ENCODE measurements around the gene OPTC. TPM values are rescaled to one million over a fixed set of nuclear protein-coding genes. Genes with fewer than 3 reads are reported as not detected.
A peak's percentile ranks its signal among the peaks of the same experiment; 100 is the strongest.

The OPTC gene
- total and polyA plus RNA-seq, 2 donors (not counting 1 experiment from before 2014, with no cell fraction given), result not detected

- H3K4me2 ChIP-seq (replicated peaks; ENCODE audit: low read depth, low read length, poor library complexity, severe bottlenecking), result peak overlapping the region; percentile 93
- ATAC-seq (ENCODE audit: low read depth) (no peak), DNase-seq (no peak)
- no peaks in the 10 kb centered on the region for H3K36me3 ChIP-seq (replicated peaks in 1 of 2; ENCODE audit: control extremely low read depth in 1 of 2, control insufficient read depth in 1 of 2, extremely low read depth in 1 of 2, insufficient read depth in 2 of 2, low read length in 1 of 2)
- no peaks in the 10 kb centered on the region for H4K20me1 ChIP-seq (ENCODE audit: control insufficient read depth, insufficient read depth, low read length, poor library complexity, severe bottlenecking)
- H3K9ac ChIP-seq (ENCODE audit: low read length), result no peak overlapping the region
- H3K4me3 ChIP-seq (ENCODE audit: control extremely low read depth in 1 of 5, extremely low read depth in 1 of 5, insufficient read depth in 1 of 5, low read depth in 2 of 5, low read length in 4 of 5), result no peak overlapping the region
- no peaks in the 10 kb centered on the region for H3K79me2 ChIP-seq (ENCODE audit: control insufficient read depth, insufficient read depth, low read length)
- CTCF ChIA-PET, result interaction anchor here (0.7 to 18.7 kb wide), 20 partner anchors 10 to 447 kb away, joined by 3 to 511 read pairs (median 5); partner anchors contain the start of gene PRELP
- intact Hi-C loops (cut with micrococcal nuclease), result loop anchor here (1.0 kb wide), 2 partner anchors 146 to 219 kb away; no protein-coding TSS in a partner anchor
- POLR2A ChIA-PET, result no interaction called here
- peaks cover 9% of the 10 kb centered on the region for H3K4me1 Mint-ChIP-seq
- peaks cover 0 to 10% of the 10 kb centered on the region in 2 donors for H3K4me1 ChIP-seq (ENCODE audit: control insufficient read depth in 2 of 2, insufficient read depth in 2 of 2, low read length in 2 of 2)
- H3K9me3 ChIP-seq (ENCODE audit: control extremely low read depth in 1 of 3, control insufficient read depth in 2 of 3, insufficient read depth in 1 of 3, low read length in 2 of 3), result no peaks in the 10 kb centered on the region
- peaks cover 0 to 2% (median 0%) of the 10 kb centered on the region in 4 experiments for H3K27me3 ChIP-seq (replicated peaks in 1 of 4; ENCODE audit: control extremely low read depth in 1 of 4, control insufficient read depth in 3 of 4, insufficient read depth in 4 of 4, low read length in 3 of 4)
- peak overlapping the region; percentile 86 for H2AFZ ChIP-seq (ENCODE audit: insufficient read depth, low read depth, low read length, poor library complexity, severe bottlenecking)
- H3K27me3 Mint-ChIP-seq, result peaks cover 8% of the 10 kb centered on the region
- peak overlapping the region; percentile 53 for H3K27ac Mint-ChIP-seq
- peak overlapping the region; percentile 90 for H3K4me3 Mint-ChIP-seq
- 95% methylated on average over 28 of the region's 28 CpGs for WGBS (ENCODE audit: insufficient coverage)
- no peak overlapping the region for H3K27ac ChIP-seq (ENCODE audit: low read length in 2 of 2)
- H3K9me3 Mint-ChIP-seq (ENCODE audit: insufficient read depth), result no peaks in the 10 kb centered on the region
- TF ChIP-seq, protein P1, sequence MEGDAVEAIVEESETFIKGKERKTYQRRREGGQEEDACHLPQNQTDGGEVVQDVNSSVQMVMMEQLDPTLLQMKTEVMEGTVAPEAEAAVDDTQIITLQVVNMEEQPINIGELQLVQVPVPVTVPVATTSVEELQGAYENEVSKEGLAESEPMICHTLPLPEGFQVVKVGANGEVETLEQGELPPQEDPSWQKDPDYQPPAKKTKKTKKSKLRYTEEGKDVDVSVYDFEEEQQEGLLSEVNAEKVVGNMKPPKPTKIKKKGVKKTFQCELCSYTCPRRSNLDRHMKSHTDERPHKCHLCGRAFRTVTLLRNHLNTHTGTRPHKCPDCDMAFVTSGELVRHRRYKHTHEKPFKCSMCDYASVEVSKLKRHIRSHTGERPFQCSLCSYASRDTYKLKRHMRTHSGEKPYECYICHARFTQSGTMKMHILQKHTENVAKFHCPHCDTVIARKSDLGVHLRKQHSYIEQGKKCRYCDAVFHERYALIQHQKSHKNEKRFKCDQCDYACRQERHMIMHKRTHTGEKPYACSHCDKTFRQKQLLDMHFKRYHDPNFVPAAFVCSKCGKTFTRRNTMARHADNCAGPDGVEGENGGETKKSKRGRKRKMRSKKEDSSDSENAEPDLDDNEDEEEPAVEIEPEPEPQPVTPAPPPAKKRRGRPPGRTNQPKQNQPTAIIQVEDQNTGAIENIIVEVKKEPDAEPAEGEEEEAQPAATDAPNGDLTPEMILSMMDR (IDR thresholded peaks at IDR 0.05), result no peak
- no peak for TF ChIP-seq EZH2 (IDR thresholded peaks at IDR 0.05; ENCODE audit: borderline replicate concordance, insufficient read depth, low read depth, low read length, poor library complexity, severe bottlenecking)
Measured at GRCh38 chr1:203486618-203487370, 7.2 kb upstream of the OPTC start.

- Mint-ChIP-seq H3K27me3 (peaks cover 19% of the 10 kb centered on the region), H3K27ac (no peak overlapping the region), H3K4me1 (peaks cover 9% of the 10 kb centered on the region), H3K9me3 (ENCODE audit: insufficient read depth) (no peaks in the 10 kb centered on the region), H3K4me3 (peak overlapping the region; percentile 16)
- POLR2A ChIA-PET, result interaction anchor here (1.2 to 1.5 kb wide), 2 partner anchors 216 to 221 kb away, joined by 4 to 5 read pairs; no protein-coding TSS in a partner anchor
- H3K4me1 ChIP-seq (ENCODE audit: control insufficient read depth in 2 of 2, insufficient read depth in 2 of 2, low read length in 2 of 2), result peaks cover 0 to 10% of the 10 kb centered on the region in 2 donors
- no peak for DNase-seq
- no peak overlapping the region for H3K27ac ChIP-seq (ENCODE audit: low read length in 2 of 2)
- no peak overlapping the region for H3K9ac ChIP-seq (ENCODE audit: low read length)
- no CpG with 5 or more reads among the region's 7 CpGs for WGBS (ENCODE audit: insufficient coverage)
- peaks cover 0 to 3% (median 0%) of the 10 kb centered on the region in 4 experiments for H3K27me3 ChIP-seq (replicated peaks in 1 of 4; ENCODE audit: control extremely low read depth in 1 of 4, control insufficient read depth in 3 of 4, insufficient read depth in 4 of 4, low read length in 3 of 4)
- H3K79me2 ChIP-seq (ENCODE audit: control insufficient read depth, insufficient read depth, low read length), result no peaks in the 10 kb centered on the region
- CTCF ChIA-PET, result interaction anchor here (0.8 to 18.7 kb wide), 30 partner anchors 12 to 449 kb away, joined by 3 to 511 read pairs (median 5); partner anchors contain the start of genes ATP2B4 and PRELP
- TF ChIP-seq EZH2 (IDR thresholded peaks at IDR 0.05; ENCODE audit: borderline replicate concordance, insufficient read depth, low read depth, low read length, poor library complexity, severe bottlenecking), result no peak
- TF ChIP-seq, protein P1 (IDR thresholded peaks at IDR 0.05), result no peak
- ATAC-seq (ENCODE audit: low read depth), result no peak
- H3K4me3 ChIP-seq (ENCODE audit: control extremely low read depth in 1 of 5, extremely low read depth in 1 of 5, insufficient read depth in 1 of 5, low read depth in 2 of 5, low read length in 4 of 5), result no peak overlapping the region
- H4K20me1 ChIP-seq (ENCODE audit: control insufficient read depth, insufficient read depth, low read length, poor library complexity, severe bottlenecking), result no peaks in the 10 kb centered on the region
- no peaks in the 10 kb centered on the region for H3K36me3 ChIP-seq (replicated peaks in 1 of 2; ENCODE audit: control extremely low read depth in 1 of 2, control insufficient read depth in 1 of 2, extremely low read depth in 1 of 2, insufficient read depth in 2 of 2, low read length in 1 of 2)
- H3K4me2 ChIP-seq (replicated peaks; ENCODE audit: low read depth, low read length, poor library complexity, severe bottlenecking), result no peak overlapping the region
- intact Hi-C loops (cut with micrococcal nuclease), result no loop called here
- H2AFZ ChIP-seq (ENCODE audit: insufficient read depth, low read depth, low read length, poor library complexity, severe bottlenecking), result no peak overlapping the region
- no peaks in the 10 kb centered on the region for H3K9me3 ChIP-seq (ENCODE audit: control extremely low read depth in 1 of 3, control insufficient read depth in 2 of 3, insufficient read depth in 1 of 3, low read length in 2 of 3)
Measured at GRCh38 chr1:203488539-203488938, 5.4 kb upstream of the OPTC start.

All from B cell (primary cell).